Brain microvascular endothelial cell (primary cell): ENCODE measurements around the gene ROCK2.

Source experiments
- DNase-seq: peaks from one replicate; pipeline ENCODE4 v3.0.0-alpha.2; 2020
- H3K27ac ChIP-seq: fragments of 250-450 bp; sonication (Bioruptor Pico); 2 replicates; pipeline ENCODE4 v1.5.1; 2020; ENCODE audit warnings: mild to moderate bottlenecking, moderate library complexity
- H3K27me3 ChIP-seq: fragments of 250-450 bp; sonication (Bioruptor Pico); replicated peaks from 2 replicates; pipeline ENCODE4 v1.5.1; 2020; ENCODE audit warnings: mild to moderate bottlenecking
- H3K36me3 ChIP-seq: fragments of 250-450 bp; sonication (Bioruptor Pico); replicated peaks from 2 replicates; pipeline ENCODE4 v1.5.1; 2020; ENCODE audit warnings: mild to moderate bottlenecking
- H3K4me3 ChIP-seq: 2 replicates; pipeline ENCODE4 v1.5.1; 2011; ENCODE audit warnings: low read depth, mild to moderate bottlenecking, control low read depth, low read length, moderate library complexity
- in situ Hi-C: cut with HindIII; loops from 2 replicates; pipeline ENCODE4 v1.10.0; 2017; ENCODE audit warnings: low sequenced_read_pairs, low pct_ligation_motif_present
- TF ChIP-seq, protein P1 (sequence below): IDR thresholded peaks from 2 replicates; pipeline ENCODE4 v1.5.1; 2011; ENCODE audit warnings: low read depth, mild to moderate bottlenecking, moderate library complexity, low read length, control low read depth, inconsistent platforms; ENCODE audit errors: missing control alignments

The ROCK2 gene

DNA sequence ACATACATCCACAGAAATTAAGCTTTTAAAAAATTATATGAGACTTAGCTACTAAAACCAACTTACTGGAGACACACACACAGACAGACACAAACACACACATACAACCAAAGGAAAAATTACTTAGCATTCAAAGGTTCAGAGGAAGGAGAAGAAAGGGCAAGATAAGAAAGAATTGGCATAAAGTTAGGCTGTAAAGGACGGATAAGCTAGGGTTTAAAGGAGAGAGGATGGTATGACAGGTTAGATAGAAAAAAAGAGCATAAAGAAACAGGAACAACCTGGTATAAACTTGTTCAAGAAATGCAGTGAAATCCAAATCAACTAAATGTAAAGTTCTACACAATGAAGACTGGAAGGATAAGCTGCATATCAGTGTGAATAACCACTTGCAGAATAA is 115.7 kb downstream of the ROCK2 start:
- in situ Hi-C loops: no loop called here
- no peak overlapping the region for H3K4me3 ChIP-seq
- DNase-seq: no peak
- TF ChIP-seq, protein P1, sequence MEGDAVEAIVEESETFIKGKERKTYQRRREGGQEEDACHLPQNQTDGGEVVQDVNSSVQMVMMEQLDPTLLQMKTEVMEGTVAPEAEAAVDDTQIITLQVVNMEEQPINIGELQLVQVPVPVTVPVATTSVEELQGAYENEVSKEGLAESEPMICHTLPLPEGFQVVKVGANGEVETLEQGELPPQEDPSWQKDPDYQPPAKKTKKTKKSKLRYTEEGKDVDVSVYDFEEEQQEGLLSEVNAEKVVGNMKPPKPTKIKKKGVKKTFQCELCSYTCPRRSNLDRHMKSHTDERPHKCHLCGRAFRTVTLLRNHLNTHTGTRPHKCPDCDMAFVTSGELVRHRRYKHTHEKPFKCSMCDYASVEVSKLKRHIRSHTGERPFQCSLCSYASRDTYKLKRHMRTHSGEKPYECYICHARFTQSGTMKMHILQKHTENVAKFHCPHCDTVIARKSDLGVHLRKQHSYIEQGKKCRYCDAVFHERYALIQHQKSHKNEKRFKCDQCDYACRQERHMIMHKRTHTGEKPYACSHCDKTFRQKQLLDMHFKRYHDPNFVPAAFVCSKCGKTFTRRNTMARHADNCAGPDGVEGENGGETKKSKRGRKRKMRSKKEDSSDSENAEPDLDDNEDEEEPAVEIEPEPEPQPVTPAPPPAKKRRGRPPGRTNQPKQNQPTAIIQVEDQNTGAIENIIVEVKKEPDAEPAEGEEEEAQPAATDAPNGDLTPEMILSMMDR: no peak
- H3K36me3 ChIP-seq: no peaks in the 10 kb centered on the region
- H3K27ac ChIP-seq: no peak overlapping the region
- no peaks in the 10 kb centered on the region for H3K27me3 ChIP-seq

DNA sequence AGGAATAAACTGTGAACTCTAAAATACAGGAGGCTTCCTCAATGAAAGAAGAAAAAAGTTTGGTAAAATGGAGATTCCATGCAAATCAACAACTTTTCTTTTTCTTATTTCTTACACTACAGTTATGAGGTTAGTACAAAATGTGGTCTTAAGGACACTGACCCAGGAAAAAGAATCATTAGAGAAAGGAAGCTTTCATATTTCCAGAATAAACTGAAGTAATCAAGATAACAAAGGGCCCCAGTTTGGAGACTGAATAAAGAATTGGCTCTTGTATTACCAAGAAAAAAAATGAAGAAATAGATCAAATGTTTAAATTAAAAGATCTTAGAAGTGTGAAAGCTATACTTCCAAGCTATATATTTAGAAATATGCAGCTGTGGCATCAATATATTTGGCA is 116.8 kb downstream of the ROCK2 start:
- TF ChIP-seq, protein P1: no peak
- no peak for DNase-seq
- Histone ChIP-seq H3K4me3 (no peak overlapping the region), H3K27ac (no peak overlapping the region), H3K36me3 (no peaks in the 10 kb centered on the region), H3K27me3 (no peaks in the 10 kb centered on the region)
- in situ Hi-C loops: no loop called here

DNA sequence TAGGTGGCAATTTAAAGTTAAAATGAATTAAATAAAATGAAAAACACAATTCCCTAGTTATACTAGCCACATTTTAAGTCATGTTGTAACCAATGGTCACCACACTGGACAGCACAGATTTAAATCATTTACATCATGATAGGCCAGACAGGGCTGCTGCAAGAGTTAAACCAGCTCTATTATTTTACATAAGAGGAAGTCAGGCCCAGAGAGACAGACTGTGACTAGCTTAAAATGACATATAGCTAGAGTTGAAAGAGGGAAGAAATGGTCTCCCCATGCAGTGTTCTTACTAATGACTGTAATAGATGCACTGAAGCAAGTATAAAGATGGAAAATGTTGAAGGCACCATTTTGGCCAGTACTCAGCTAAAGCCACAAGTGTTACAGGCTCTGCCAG is 119.5 kb downstream of the ROCK2 start:
- no peaks in the 10 kb centered on the region for H3K36me3 ChIP-seq
- no peak overlapping the region for H3K4me3 ChIP-seq
- TF ChIP-seq, protein P1: no peak
- in situ Hi-C loops: no loop called here
- H3K27ac ChIP-seq: no peak overlapping the region
- H3K27me3 ChIP-seq: no peaks in the 10 kb centered on the region
- no peak for DNase-seq

DNA sequence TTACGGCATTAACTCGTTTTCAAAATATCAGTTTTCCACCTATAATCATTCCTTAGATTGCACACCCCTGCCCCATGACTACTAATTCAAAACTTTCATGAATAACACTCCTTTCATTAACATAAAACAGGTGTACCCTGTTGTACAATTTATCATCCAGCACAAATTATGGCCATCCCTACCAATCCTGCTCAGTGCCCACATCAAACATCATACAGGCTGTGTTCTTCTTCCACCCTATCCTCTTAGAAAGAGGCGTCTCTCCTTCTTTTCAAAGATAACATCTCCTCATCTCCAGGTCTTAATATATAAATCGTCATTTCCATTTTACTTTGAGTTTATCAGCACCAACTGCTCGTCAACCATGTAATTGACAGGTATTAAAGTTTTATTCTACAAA is 121.6 kb downstream of the ROCK2 start:
- no peak overlapping the region for H3K27ac ChIP-seq
- TF ChIP-seq, protein P1: no peak
- in situ Hi-C loops: no loop called here
- DNase-seq: no peak
- H3K27me3 ChIP-seq: no peaks in the 10 kb centered on the region
- H3K36me3 ChIP-seq: no peaks in the 10 kb centered on the region
- H3K4me3 ChIP-seq: no peak overlapping the region

DNA sequence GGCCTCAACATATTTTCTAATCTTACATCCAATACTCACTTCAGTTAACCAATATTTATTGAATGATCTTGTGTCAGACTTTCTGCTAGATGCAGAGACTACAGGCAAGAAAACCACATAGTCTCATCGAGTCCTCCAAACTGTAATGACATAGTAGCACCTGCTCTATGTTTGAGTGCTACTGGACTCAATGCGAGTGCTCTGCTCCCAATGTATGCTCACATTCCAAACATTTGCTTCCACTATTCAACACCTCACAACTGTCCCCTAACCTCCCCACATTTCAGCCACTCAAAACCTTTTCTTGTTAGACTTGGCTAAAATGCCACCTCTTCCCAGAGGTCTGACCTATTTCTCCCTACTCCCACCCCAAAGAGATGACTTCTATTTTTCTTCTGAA is 124.0 kb downstream of the ROCK2 start:
- Histone ChIP-seq H3K27me3 (no peaks in the 10 kb centered on the region), H3K36me3 (peaks cover 4% of the 10 kb centered on the region), H3K4me3 (no peak overlapping the region), H3K27ac (no peak overlapping the region)
- in situ Hi-C loops: no loop called here
- DNase-seq: no peak
- TF ChIP-seq, protein P1: no peak

DNA sequence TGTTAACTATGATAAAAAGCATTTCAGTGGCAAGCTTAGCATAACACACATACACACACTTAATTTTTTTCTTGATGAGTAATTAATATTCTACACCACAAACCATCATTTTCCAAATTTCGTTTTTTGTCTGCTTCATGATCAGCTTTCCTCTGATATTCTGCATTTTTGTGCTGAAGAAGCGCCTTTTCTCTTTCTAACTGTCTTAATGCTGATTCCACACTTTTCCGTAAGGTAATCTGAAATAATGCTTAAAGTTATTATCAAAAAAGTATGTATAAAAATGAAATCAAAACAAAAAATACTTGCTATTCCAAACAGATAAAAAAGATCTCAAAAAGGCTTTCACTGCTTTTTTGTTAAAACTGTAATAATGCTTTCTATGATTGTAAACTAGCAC is 129.0 kb downstream of the ROCK2 start:
- DNase-seq: no peak
- in situ Hi-C loops: no loop called here
- no peak overlapping the region for H3K4me3 ChIP-seq
- H3K27ac ChIP-seq: no peak overlapping the region
- peaks cover 7% of the 10 kb centered on the region for H3K36me3 ChIP-seq
- H3K27me3 ChIP-seq: no peaks in the 10 kb centered on the region
- TF ChIP-seq, protein P1: no peak
